ENCODE data around the gene CDKN2AIP.

The CDKN2AIP gene

GRCh38 chr4:183412821-183413220 lies 31.6 kb upstream of the CDKN2AIP start:
- H4K20me1 ChIP-seq = no peaks in the 10 kb centered on the region
- peaks cover 58% of the 10 kb centered on the region for H3K4me1 ChIP-seq
- TF ChIP-seq Cebpa-rat (IDR thresholded peaks at IDR 0.05) = no peak
- no peak overlapping the region for H3K4me3 ChIP-seq
- H3K27ac ChIP-seq = no peak overlapping the region
- H3K9ac ChIP-seq = no peak overlapping the region
- H3K4me2 ChIP-seq = no peak overlapping the region
- H3K36me3 ChIP-seq = no peaks in the 10 kb centered on the region
- no peaks in the 10 kb centered on the region for H3K9me3 ChIP-seq
- H3K27me3 ChIP-seq = no peaks in the 10 kb centered on the region

- Histone ChIP-seq H3K27ac (no peak overlapping the region), H3K27me3 (no peaks in the 10 kb centered on the region), H3K4me2 (no peak overlapping the region), H3K4me1 (peaks cover 51% of the 10 kb centered on the region), H3K36me3 (no peaks in the 10 kb centered on the region), H4K20me1 (no peaks in the 10 kb centered on the region), H3K4me3 (no peak overlapping the region), H3K9ac (no peak overlapping the region), H3K9me3 (no peaks in the 10 kb centered on the region)
- no peak for TF ChIP-seq Cebpa-rat (IDR thresholded peaks at IDR 0.05)
These were observed 30.9 kb upstream of the CDKN2AIP start for GRCh38 chr4:183413234-183414200.

DNA sequence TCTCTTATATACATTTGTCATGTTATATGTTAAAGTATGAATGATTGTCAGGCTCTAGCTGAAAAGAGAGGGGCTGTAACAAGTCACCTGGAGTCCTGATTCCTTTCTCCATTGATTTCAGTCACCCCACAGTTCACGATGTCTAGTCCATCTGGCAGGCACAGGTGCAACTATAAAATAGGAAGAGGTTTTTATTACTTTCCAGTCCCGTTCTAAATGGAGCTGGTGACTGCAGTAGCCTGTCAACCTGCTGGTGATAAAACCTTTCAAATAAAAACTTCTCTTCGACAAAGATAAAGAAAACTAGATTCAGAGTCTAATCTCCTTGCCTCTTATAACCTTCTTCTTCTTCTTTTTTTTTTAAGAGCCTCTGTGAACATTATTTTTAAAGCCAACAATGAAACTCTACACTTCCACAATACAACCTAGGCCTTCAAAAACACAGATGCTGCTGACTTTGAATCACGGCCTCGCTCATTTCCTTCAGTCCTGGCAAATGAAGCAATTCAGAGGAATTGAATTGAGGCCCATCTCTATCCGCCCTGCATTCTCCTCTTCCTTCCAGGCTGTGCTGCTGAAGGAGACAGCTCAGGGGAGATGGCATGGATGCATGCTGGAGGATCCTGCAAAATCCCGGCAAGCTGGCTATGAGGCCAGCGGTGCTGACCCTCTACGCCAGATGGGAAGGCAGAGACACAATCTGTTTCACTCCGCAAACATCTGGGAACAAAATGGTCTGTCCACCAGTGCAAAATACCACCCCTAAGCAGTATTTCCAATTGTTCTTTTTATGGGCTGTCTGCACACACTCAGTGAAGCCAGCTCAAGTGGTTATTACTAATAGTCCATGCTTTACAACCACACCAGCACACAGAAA lies 27.3 kb upstream of the CDKN2AIP start:
- H3K4me3 ChIP-seq = no peak overlapping the region
- no peaks in the 10 kb centered on the region for H3K9me3 ChIP-seq
- H4K20me1 ChIP-seq = no peaks in the 10 kb centered on the region
- no peaks in the 10 kb centered on the region for H3K27me3 ChIP-seq
- no peak overlapping the region for H3K4me2 ChIP-seq
- H3K4me1 ChIP-seq = peaks cover 23% of the 10 kb centered on the region
- H3K9ac ChIP-seq = no peak overlapping the region
- H3K36me3 ChIP-seq = no peaks in the 10 kb centered on the region
- no peak overlapping the region for H3K27ac ChIP-seq
- no peak for TF ChIP-seq Cebpa-rat (IDR thresholded peaks at IDR 0.05)

GRCh38 chr4:183422962-183423631 lies 21.3 kb upstream of the CDKN2AIP start:
- Histone ChIP-seq H3K4me2 (no peak overlapping the region), H3K9me3 (no peaks in the 10 kb centered on the region), H3K27me3 (no peaks in the 10 kb centered on the region), H3K27ac (no peak overlapping the region), H3K36me3 (no peaks in the 10 kb centered on the region), H4K20me1 (no peaks in the 10 kb centered on the region), H3K4me3 (no peak overlapping the region), H3K9ac (no peak overlapping the region), H3K4me1 (peaks cover 8% of the 10 kb centered on the region)
- no peak for TF ChIP-seq Cebpa-rat (IDR thresholded peaks at IDR 0.05)

GRCh38 chr4:183424109-183424744 lies 20.2 kb upstream of the CDKN2AIP start:
- Histone ChIP-seq H4K20me1 (no peaks in the 10 kb centered on the region), H3K36me3 (no peaks in the 10 kb centered on the region), H3K27me3 (no peaks in the 10 kb centered on the region), H3K27ac (no peak overlapping the region), H3K4me1 (peaks cover 3% of the 10 kb centered on the region), H3K9me3 (no peaks in the 10 kb centered on the region), H3K4me3 (no peak overlapping the region), H3K9ac (no peak overlapping the region), H3K4me2 (no peak overlapping the region)
- no peak for TF ChIP-seq Cebpa-rat (IDR thresholded peaks at IDR 0.05)

- no peak overlapping the region for H3K4me3 ChIP-seq
- peaks cover 13% of the 10 kb centered on the region for H3K4me1 ChIP-seq
- H3K9ac ChIP-seq = no peak overlapping the region
- H4K20me1 ChIP-seq = no peaks in the 10 kb centered on the region
- no peak overlapping the region for H3K27ac ChIP-seq
- no peaks in the 10 kb centered on the region for H3K9me3 ChIP-seq
- no peak overlapping the region for H3K4me2 ChIP-seq
- H3K27me3 ChIP-seq = no peaks in the 10 kb centered on the region
- no peak for TF ChIP-seq Cebpa-rat (IDR thresholded peaks at IDR 0.05)
- no peaks in the 10 kb centered on the region for H3K36me3 ChIP-seq
These were observed 17.9 kb upstream of the CDKN2AIP start for GRCh38 chr4:183426507-183426906.

DNA sequence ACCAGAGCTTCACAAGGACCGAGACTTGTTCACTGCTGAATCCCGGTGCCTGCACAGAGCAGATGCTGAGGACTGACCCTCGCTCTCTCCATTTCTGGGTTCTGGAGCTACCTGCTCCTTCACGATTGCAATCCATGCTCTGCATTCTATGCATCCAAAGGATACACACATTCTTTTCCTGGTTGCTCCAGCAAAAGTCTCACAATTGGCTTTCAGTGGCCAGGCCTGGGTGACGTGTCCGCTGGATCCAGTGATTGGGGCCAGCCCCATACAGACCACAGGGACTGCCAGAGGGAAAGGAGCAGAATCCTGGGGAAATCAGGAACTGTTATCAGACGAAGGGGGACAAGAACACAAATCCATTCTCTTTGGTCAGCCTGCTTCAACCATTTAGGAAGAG lies 14.9 kb upstream of the CDKN2AIP start:
- Histone ChIP-seq H3K4me1 (peaks cover 25% of the 10 kb centered on the region), H3K27ac (no peak overlapping the region), H3K9me3 (0 out of 2 replicates have a peak, but pooled peaks cover 3% of the 10 kb centered on the region), H4K20me1 (no peaks in the 10 kb centered on the region), H3K36me3 (no peaks in the 10 kb centered on the region), H3K4me3 (no peak overlapping the region), H3K9ac (no peak overlapping the region), H3K4me2 (no peak overlapping the region), H3K27me3 (no peaks in the 10 kb centered on the region)
- no peak for TF ChIP-seq Cebpa-rat (IDR thresholded peaks at IDR 0.05)

DNA sequence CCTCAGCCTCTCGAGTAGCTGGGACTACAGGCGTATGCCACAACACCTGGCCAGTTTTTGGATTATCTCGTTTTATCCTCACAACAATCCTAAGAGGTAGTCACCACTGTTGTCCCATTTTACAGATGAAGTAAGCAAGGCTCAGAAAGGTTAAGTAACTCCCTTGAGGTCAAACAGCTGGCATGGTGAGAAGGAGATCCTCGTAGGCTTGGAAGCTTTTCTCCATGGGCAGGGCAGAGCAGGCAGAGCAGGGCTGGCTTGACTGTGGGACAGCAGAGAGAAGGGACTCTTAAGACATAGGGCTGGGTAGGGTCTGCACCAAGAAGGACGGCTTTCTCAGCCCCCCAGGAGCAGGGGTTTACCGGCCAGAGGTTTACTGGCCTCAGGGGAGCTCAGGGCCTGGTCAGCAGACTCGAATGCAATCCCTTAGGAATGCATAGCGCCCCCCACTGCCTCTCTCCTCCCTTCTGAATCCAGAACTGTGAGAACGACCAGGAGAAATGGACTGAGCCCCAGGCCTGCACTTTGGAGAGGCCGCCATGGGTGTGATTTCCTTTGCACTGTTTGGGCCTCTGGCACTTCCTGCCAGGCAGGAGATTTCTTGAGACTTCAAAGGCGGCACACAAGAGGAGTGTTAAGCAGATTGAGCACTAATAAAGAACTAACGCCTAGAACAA lies 14.0 kb upstream of the CDKN2AIP start:
- Histone ChIP-seq H3K27me3 (no peaks in the 10 kb centered on the region), H3K9me3 (0 out of 2 replicates have a peak, but pooled peaks cover 3% of the 10 kb centered on the region), H4K20me1 (no peaks in the 10 kb centered on the region), H3K4me3 (no peak overlapping the region), H3K4me1 (peaks cover 35% of the 10 kb centered on the region), H3K4me2 (peak overlapping the region; percentile 53), H3K9ac (peak overlapping the region; percentile 42; the same call in 1 of the 2 replicates), H3K36me3 (no peaks in the 10 kb centered on the region), H3K27ac (peak overlapping the region; percentile 67)
- TF ChIP-seq Cebpa-rat (IDR thresholded peaks at IDR 0.05) = no peak

Data from BLaER1 (cell line).